ENCODE results near the gene DNAJC27.

Gene DNAJC27

GRCh38 chr2:24984912-24985311, 13.2 kb upstream of the DNAJC27 start:
- TF ChIP-seq CTCF (IDR thresholded peaks at IDR 0.05; ENCODE audit: low read depth, low read length) = no peak
- in situ Hi-C loops (cut with HindIII; ENCODE audit: low sequenced_read_pairs) = no loop called here
- no peak overlapping the region for H3K4me3 ChIP-seq (ENCODE audit: low read depth, low read length)
- DNase-seq (ENCODE audit: low read depth, low spot score) = peak; percentile 45

GRCh38 chr2:24981411-24982136, 9.8 kb upstream of the DNAJC27 start:
- H3K4me3 ChIP-seq (ENCODE audit: low read depth, low read length) = no peak overlapping the region
- no peak for TF ChIP-seq CTCF (IDR thresholded peaks at IDR 0.05; ENCODE audit: low read depth, low read length)
- in situ Hi-C loops (cut with HindIII; ENCODE audit: low sequenced_read_pairs) = no loop called here
- no peak for DNase-seq (ENCODE audit: low read depth, low spot score)

GRCh38 chr2:24978661-24979060, 6.9 kb upstream of the DNAJC27 start:
- no peak for TF ChIP-seq CTCF (IDR thresholded peaks at IDR 0.05; ENCODE audit: low read depth, low read length)
- in situ Hi-C loops (cut with HindIII; ENCODE audit: low sequenced_read_pairs) = no loop called here
- no peak overlapping the region for H3K4me3 ChIP-seq (ENCODE audit: low read depth, low read length)
- no peak for DNase-seq (ENCODE audit: low read depth, low spot score)

- in situ Hi-C loops (cut with HindIII; ENCODE audit: low sequenced_read_pairs) = no loop called here
- no peak for TF ChIP-seq CTCF (IDR thresholded peaks at IDR 0.05; ENCODE audit: low read depth, low read length)
- no peak for DNase-seq (ENCODE audit: low read depth, low spot score)
- H3K4me3 ChIP-seq (ENCODE audit: low read depth, low read length) = no peak overlapping the region
Measured at GRCh38 chr2:24977631-24978030, 5.9 kb upstream of the DNAJC27 start.

- DNase-seq (ENCODE audit: low read depth, low spot score) = no peak
- in situ Hi-C loops (cut with HindIII; ENCODE audit: low sequenced_read_pairs) = no loop called here
- no peak for TF ChIP-seq CTCF (IDR thresholded peaks at IDR 0.05; ENCODE audit: low read depth, low read length)
- H3K4me3 ChIP-seq (ENCODE audit: low read depth, low read length) = no peak overlapping the region
Measured at GRCh38 chr2:24973812-24974211, 2.1 kb upstream of the DNAJC27 start.

- DNase-seq (ENCODE audit: low read depth, low spot score) = peak; percentile 50
- peak overlapping the region; percentile 85 for H3K4me3 ChIP-seq (ENCODE audit: low read depth, low read length)
- in situ Hi-C loops (cut with HindIII; ENCODE audit: low sequenced_read_pairs) = no loop called here
- TF ChIP-seq CTCF (IDR thresholded peaks at IDR 0.05; ENCODE audit: low read depth, low read length) = no peak
Measured at GRCh38 chr2:24972315-24972961, 683 bp upstream of the DNAJC27 start.

Measured in astrocyte of the spinal cord (primary cell).